SH-SY5Y (cell line): ENCODE data around the gene FRRS1.

Experiments
- GATA2 ChIP-seq: IDR thresholded peaks from 2 replicates; pipeline ENCODE4 v1.6.1; 2011; ENCODE audit warnings: mild to moderate bottlenecking, low read depth, low read length
- GATA3 ChIP-seq: IDR thresholded peaks from 2 replicates; pipeline ENCODE4 v1.6.1; 2011; ENCODE audit warnings: low read depth, mild to moderate bottlenecking, low read length, moderate library complexity

- TF ChIP-seq GATA3 (no peak), GATA2 (no peak)
Observed at GRCh38 chr1:99702221-99702620, 64.2 kb downstream of the FRRS1 start.
